OCI-LY7 (cell line): ENCODE measurements around the gene CRY2. TPM values are rescaled to one million over a fixed set of nuclear protein-coding genes. Genes with fewer than 3 reads are reported as not detected.
A peak's percentile ranks its signal among the peaks of the same experiment; 100 is the strongest.

Experiments used
- BruUV-seq: library from RNA; stranded (reverse); fragments of 400-500 nt; replicated peaks from 2 replicates; lab custom pipeline; 2021; lab: Mats Ljungman, UMichigan
- CTCF ChIA-PET: fragments of 300-600 bp; sonication (Branson Sonifier 250); formaldehyde crosslinking; loops from one replicate; lab custom pipeline; 2022; ENCODE audit warnings: antibody characterized with exemption; ENCODE audit not compliant: unreplicated experiment; lab: Charles Lee
- POLR2A ChIA-PET: fragments of 300-600 bp; sonication (Branson Sonifier 250); formaldehyde crosslinking; loops from one replicate; lab custom pipeline; 2022; ENCODE audit warnings: antibody characterized with exemption; lab: Charles Lee
- DNase-seq: peaks from one replicate; pipeline ENCODE4 v3.0.0-alpha.2; 2015; ENCODE audit warnings: low spot score
- H2AFZ ChIP-seq: fragments of 200-600 bp; sonication (generic), shearing (Covaris generic); 2 replicates; pipeline ENCODE4 v1.6.1; 2014; ENCODE audit warnings: mild to moderate bottlenecking, antibody characterized with exemption, low read length, moderate library complexity
- H3K27ac ChIP-seq: fragments of 200-600 bp; sonication (generic); 2 replicates; pipeline ENCODE4 v1.5.1; 2014; ENCODE audit warnings: mixed run types, low read depth, mild to moderate bottlenecking, moderate library complexity, low read length, inconsistent platforms; ENCODE audit not compliant: poor library complexity, severe bottlenecking
- H3K36me3 ChIP-seq: fragments of 200-600 bp; sonication (generic); 2 replicates; pipeline ENCODE4 v1.6.1; 2014; ENCODE audit warnings: mild to moderate bottlenecking, antibody characterized with exemption, low read length, moderate library complexity, mixed read lengths; ENCODE audit not compliant: insufficient read depth
- H3K4me1 ChIP-seq: fragments of 200-600 bp; sonication (generic); 2 replicates; pipeline ENCODE4 v1.5.1; 2014; ENCODE audit warnings: mild to moderate bottlenecking, low read length; ENCODE audit not compliant: insufficient read depth, poor library complexity, severe bottlenecking
- H3K4me2 ChIP-seq: fragments of 200-600 bp; sonication (generic); 2 replicates; pipeline ENCODE4 v1.6.1; 2014; ENCODE audit warnings: mild to moderate bottlenecking, low read length
- H3K4me3 ChIP-seq: fragments of 200-600 bp; sonication (generic); 2 replicates; pipeline ENCODE4 v1.5.1; 2014; ENCODE audit warnings: mild to moderate bottlenecking, low read depth, low read length; ENCODE audit not compliant: poor library complexity, severe bottlenecking
- H3K79me2 ChIP-seq: fragments of 200-600 bp; sonication (generic); 2 replicates; pipeline ENCODE4 v1.6.1; 2016; ENCODE audit warnings: low read depth, mild to moderate bottlenecking, low read length, moderate library complexity, mixed read lengths; ENCODE audit not compliant: insufficient read depth
- H3K9me2 ChIP-seq: fragments of 200-600 bp; sonication (generic); 2 replicates; pipeline ENCODE4 v1.6.1; 2016; ENCODE audit warnings: mild to moderate bottlenecking, low read length, mixed read lengths; ENCODE audit not compliant: insufficient read depth
- H3K9me3 ChIP-seq: fragments of 200-600 bp; sonication (generic); 2 replicates; pipeline ENCODE4 v1.6.1; 2014; ENCODE audit warnings: mild to moderate bottlenecking, mixed run types, low read length, mixed read lengths
- H4K20me1 ChIP-seq: fragments of 200-600 bp; sonication (generic); 2 replicates; pipeline ENCODE4 v1.6.1; 2014; ENCODE audit warnings: mild to moderate bottlenecking, antibody characterized with exemption, low read length, moderate library complexity, mixed read lengths; ENCODE audit not compliant: insufficient read depth
- CTCF ChIP-seq: fragments of 200-600 bp; sonication (generic); conservative IDR thresholded peaks from 2 replicates; pipeline ENCODE4 v1.5.1; 2014; ENCODE audit warnings: mild to moderate bottlenecking, antibody characterized with exemption, low read length, moderate library complexity, mixed read lengths
- EZH2phosphoT487 ChIP-seq: fragments of 200-600 bp; sonication (generic); IDR thresholded peaks from 2 replicates; pipeline ENCODE4 v1.6.1; 2018; ENCODE audit warnings: low read depth, borderline replicate concordance, mild to moderate bottlenecking, mixed run types, antibody characterized with exemption, low read length, moderate library complexity, mixed read lengths
- intact Hi-C: fragments of 100-400 bp; cut with micrococcal nuclease; formaldehyde crosslinking; loops from one replicate; pipeline ENCODE4 v1.10.0; 2022; ENCODE audit not compliant: unreplicated experiment
- total RNA-seq, 2 experiments: library from RNA; depleted of rRNA in 1 of 2; stranded (reverse); fragments of >200 nt in 1 of 2; shearing (Covaris generic) in 1 of 2; gene quantifications; 2 replicates each; pipeline ENCODE4 v1.2.3, GENCODE V29; 2014 to 2022

Gene CRY2
- total RNA-seq, 2 experiments from 2014 or later: 19.2 to 24.6 TPM

- Histone ChIP-seq H3K4me1 (peaks cover 16% of the 10 kb centered on the region), H3K79me2 (peaks cover 16% of the 10 kb centered on the region), H3K36me3 (peaks cover 62% of the 10 kb centered on the region), H4K20me1 (no peaks in the 10 kb centered on the region), H3K4me2 (no peak overlapping the region), H3K9me2 (no peaks in the 10 kb centered on the region), H3K4me3 (no peak overlapping the region), H3K9me3 (no peaks in the 10 kb centered on the region), H3K27ac (no peak overlapping the region), H2AFZ (no peak overlapping the region)
- intact Hi-C loops: no loop called here
- no TSS peak for BruUV-seq
- TF ChIP-seq EZH2phosphoT487: no peak
- no peak for TF ChIP-seq CTCF
- ChIA-PET POLR2A (interaction anchor here (0.7 to 1.1 kb wide), 2 partner anchors 16 to 112 kb away, joined by 3 to 5 read pairs; no protein-coding TSS in a partner anchor), CTCF (no interaction called here)
- DNase-seq: no peak
Observed at GRCh38 chr11:45913942-45914635, 66.8 kb downstream of the CRY2 start.

DNA sequence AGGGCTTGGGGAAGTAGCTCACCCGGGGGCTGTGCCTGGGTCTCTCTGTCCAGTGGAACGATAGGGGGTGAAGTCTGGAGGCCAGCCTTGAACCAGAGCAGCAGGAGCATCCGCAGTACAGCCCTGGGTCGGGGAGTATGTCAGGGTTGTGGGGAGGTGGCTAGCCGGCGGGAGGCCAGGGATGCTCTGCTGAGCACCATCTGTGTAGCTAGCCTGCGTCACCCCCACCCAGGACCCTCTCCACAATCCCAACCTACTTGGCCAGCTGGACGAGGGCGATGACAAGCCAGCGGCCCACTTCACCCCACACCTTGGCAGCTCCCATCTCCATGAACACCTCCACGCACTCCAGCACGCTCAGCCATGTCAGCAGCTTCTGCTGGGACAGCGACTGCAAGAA is 68.2 kb downstream of the CRY2 start:
- no peaks in the 10 kb centered on the region for H3K9me2 ChIP-seq
- BruUV-seq: no TSS peak
- no peak overlapping the region for H3K4me3 ChIP-seq
- POLR2A ChIA-PET: interaction anchor here (0.7 kb wide), 1 partner anchor 22 kb away, joined by 3 read pairs; no protein-coding TSS in a partner anchor
- H3K4me1 ChIP-seq: peaks cover 27% of the 10 kb centered on the region
- peaks cover 16% of the 10 kb centered on the region for H3K79me2 ChIP-seq
- H3K4me2 ChIP-seq: no peak overlapping the region
- H2AFZ ChIP-seq: no peak overlapping the region
- CTCF ChIA-PET: no interaction called here
- intact Hi-C loops: loop anchor here (5.0 kb wide), 1 partner anchor 202 kb away; no protein-coding TSS in a partner anchor
- H3K9me3 ChIP-seq: no peaks in the 10 kb centered on the region
- H3K36me3 ChIP-seq: peaks cover 53% of the 10 kb centered on the region
- TF ChIP-seq EZH2phosphoT487: no peak
- TF ChIP-seq CTCF: no peak
- no peak for DNase-seq
- no peak overlapping the region for H3K27ac ChIP-seq
- no peaks in the 10 kb centered on the region for H4K20me1 ChIP-seq

DNA sequence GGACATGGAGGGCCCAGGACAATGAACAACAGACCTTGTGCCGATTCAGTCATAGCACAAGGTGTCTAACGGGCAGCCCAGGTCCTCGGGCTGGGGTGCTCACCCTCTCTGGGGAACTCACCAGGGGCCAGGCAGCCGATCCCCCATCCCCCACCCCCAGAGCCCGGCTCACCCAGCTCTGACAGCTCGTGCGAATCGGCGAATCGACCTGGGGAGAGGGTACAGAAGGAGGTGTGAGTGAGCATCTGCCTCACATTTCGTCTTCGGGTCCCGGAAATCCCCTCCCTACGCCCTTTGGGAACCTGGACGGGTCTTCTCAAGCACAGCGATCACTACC is 70.0 kb downstream of the CRY2 start:
- H3K36me3 ChIP-seq: peaks cover 35% of the 10 kb centered on the region
- POLR2A ChIA-PET: interaction anchor here (0.6 to 4.5 kb wide), 6 partner anchors 11 to 173 kb away, joined by 3 to 33 read pairs (median 4); no protein-coding TSS in a partner anchor
- TF ChIP-seq CTCF: no peak
- no peak for TF ChIP-seq EZH2phosphoT487
- intact Hi-C loops: loop anchor here (5.0 kb wide), 1 partner anchor 200 kb away; no protein-coding TSS in a partner anchor
- H3K9me3 ChIP-seq: no peaks in the 10 kb centered on the region
- peak overlapping the region; percentile 88 for H3K27ac ChIP-seq
- CTCF ChIA-PET: interaction anchor here (1.0 kb wide), 2 partner anchors 18 to 48 kb away, joined by 3 read pairs; no protein-coding TSS in a partner anchor
- peak overlapping the region; percentile 89 for H3K4me2 ChIP-seq
- no peaks in the 10 kb centered on the region for H4K20me1 ChIP-seq
- H3K9me2 ChIP-seq: no peaks in the 10 kb centered on the region
- H3K4me1 ChIP-seq: peaks cover 36% of the 10 kb centered on the region
- 0 out of 2 replicates have a peak overlapping the region, but pooled peaks have one; percentile 20 for H2AFZ ChIP-seq
- H3K79me2 ChIP-seq: peaks cover 16% of the 10 kb centered on the region
- no TSS peak for BruUV-seq
- H3K4me3 ChIP-seq: peak overlapping the region; percentile 93
- DNase-seq: no peak
